SK-N-SH (cell line): Measurements from ENCODE around the gene TBX21. TPM values are rescaled to one million over a fixed set of nuclear protein-coding genes. Genes with fewer than 3 reads are reported as not detected.

Source experiments
- CTCF ChIA-PET: fragments of 300-600, 350-600 bp; formaldehyde crosslinking; extraction: SDS; loops from one replicate; lab custom pipeline; 2021; lab: Yijun Ruan, JAX
- POLR2A ChIA-PET: fragments of 350-600 bp; sonication (Branson Sonifier 250); formaldehyde crosslinking; extraction: SDS; loops from one replicate; lab custom pipeline; 2020; ENCODE audit warnings: antibody characterized with exemption, inconsistent platforms; lab: Yijun Ruan, JAX
- DNase-seq: peaks from one replicate; pipeline ENCODE4 v3.0.0; 2012
- H2AFZ ChIP-seq: fragments of 200-600 bp; sonication (generic); 2 replicates; pipeline ENCODE4 v1.8.1; 2016; ENCODE audit warnings: antibody characterized with exemption, mild to moderate bottlenecking, low read depth
- H3F3A ChIP-seq: fragments of 200-600 bp; sonication (generic); replicated peaks from 2 replicates; pipeline ENCODE3; 2016; ENCODE audit warnings: antibody characterized with exemption, mild to moderate bottlenecking; ENCODE audit not compliant: insufficient read depth
- H3K27ac ChIP-seq, 2 experiments: fragments of 200-500 bp in 1 of 2; fragments of 200-600 bp in 1 of 2; sonication (Bioruptor generic) in 1 of 2; sonication (generic), shearing (Covaris generic) in 1 of 2; 2 replicates each; pipeline versions ENCODE4 v1.5.1 to v1.6.1; 2014 to 2016; ENCODE audit warnings: low read depth in 2 of 2, inconsistent platforms in 1 of 2, low read length in 1 of 2, mild to moderate bottlenecking in 1 of 2, mixed read lengths in 1 of 2
- H3K27me3 ChIP-seq: fragments of 200-600 bp; sonication (generic), shearing (Covaris generic); 2 replicates; pipeline ENCODE4 v1.6.1; 2016; ENCODE audit warnings: mixed run types; ENCODE audit not compliant: insufficient read depth
- H3K36me3 ChIP-seq, 2 experiments: fragments of 200-500 bp in 1 of 2; fragments of 200-600 bp in 1 of 2; sonication (Bioruptor generic) in 1 of 2; sonication (generic) in 1 of 2; replicated peaks in 1 of 2; 2 replicates each; pipeline versions ENCODE3 to v1.5.1; 2014 to 2016; ENCODE audit warnings: low read length in 1 of 2, mild to moderate bottlenecking in 1 of 2; ENCODE audit not compliant: insufficient read depth in 2 of 2, control insufficient read depth in 1 of 2
- H3K4me1 ChIP-seq, 2 experiments: fragments of 200-500 bp in 1 of 2; fragments of 200-600 bp in 1 of 2; sonication (Bioruptor generic) in 1 of 2; sonication (generic), shearing (Covaris generic) in 1 of 2; 2 replicates each; pipeline versions ENCODE4 v1.5.1 to v1.6.1; 2014 to 2016; ENCODE audit warnings: low read depth in 1 of 2, low read length in 1 of 2, mixed run types in 1 of 2; ENCODE audit not compliant: insufficient read depth in 2 of 2, control insufficient read depth in 1 of 2
- H3K4me2 ChIP-seq: fragments of 200-600 bp; sonication (generic), shearing (Covaris generic); 2 replicates; pipeline ENCODE4 v1.6.1; 2017; ENCODE audit warnings: mixed run types
- H3K4me3 ChIP-seq, 2 experiments: fragments of 200-500 bp in 1 of 2; fragments of 200-600 bp in 1 of 2; sonication (Bioruptor generic) in 1 of 2; sonication (generic), shearing (Covaris generic) in 1 of 2; 2 replicates each; pipeline versions ENCODE4 v1.5.1 to v1.8.1; 2014 to 2016; ENCODE audit warnings: low read depth in 2 of 2, inconsistent platforms in 1 of 2, low read length in 1 of 2, mild to moderate bottlenecking in 1 of 2, mixed read lengths in 1 of 2, moderate library complexity in 1 of 2
- H3K79me2 ChIP-seq: fragments of 200-600 bp; sonication (generic); 2 replicates; pipeline ENCODE4 v1.8.1; 2017; ENCODE audit warnings: mild to moderate bottlenecking; ENCODE audit not compliant: insufficient read depth
- H3K9ac ChIP-seq: fragments of 200-600 bp; sonication (generic); 2 replicates; pipeline ENCODE4 v1.6.1; 2017; ENCODE audit warnings: mixed run types
- H3K9me2 ChIP-seq: fragments of 200-600 bp; sonication (generic); 2 replicates; pipeline ENCODE4 v1.6.1; 2017; ENCODE audit warnings: mixed run types
- H3K9me3 ChIP-seq: fragments of 200-600 bp; sonication (generic); 2 replicates; pipeline ENCODE4 v1.6.1; 2017; ENCODE audit warnings: mixed run types, mild to moderate bottlenecking, moderate library complexity
- H4K20me1 ChIP-seq: fragments of 200-600 bp; sonication (generic); 2 replicates; pipeline ENCODE4 v1.6.1; 2017; ENCODE audit warnings: mild to moderate bottlenecking, mixed run types; ENCODE audit not compliant: insufficient read depth
- ELF1 ChIP-seq: IDR thresholded peaks from 2 replicates; pipeline ENCODE4 v1.4.0; 2012
- EZH2phosphoT487 ChIP-seq: fragments of 200-600 bp; sonication (generic); IDR thresholded peaks from 2 replicates; pipeline ENCODE4 v1.6.1; 2017; ENCODE audit warnings: low read depth, mixed run types, mild to moderate bottlenecking, antibody characterized with exemption, moderate library complexity, borderline replicate concordance
- FOSL2 ChIP-seq: IDR thresholded peaks from 2 replicates; pipeline ENCODE4 v1.4.0; 2012; ENCODE audit warnings: low read depth, mild to moderate bottlenecking, moderate library complexity, borderline replicate concordance
- FOXJ3 ChIP-seq: sonication (generic); formaldehyde crosslinking; IDR thresholded peaks from 2 replicates; pipeline ENCODE4 v1.5.1; 2020; ENCODE audit warnings: mild to moderate bottlenecking, missing genetic modification reagents
- FOXM1 ChIP-seq: IDR thresholded peaks from 2 replicates; pipeline ENCODE4 v1.4.0; 2012; ENCODE audit warnings: low read depth, mild to moderate bottlenecking
- GATA2 ChIP-seq: sonication (generic); formaldehyde crosslinking; IDR thresholded peaks from 2 replicates; pipeline ENCODE4 v1.5.0; 2020; ENCODE audit warnings: mild to moderate bottlenecking, missing genetic modification reagents
- MEF2A ChIP-seq: IDR thresholded peaks from 2 replicates; pipeline ENCODE4 v1.4.0; 2012; ENCODE audit warnings: low read depth, borderline replicate concordance
- MXI1 ChIP-seq: IDR thresholded peaks from 2 replicates; pipeline ENCODE4 v1.6.1; 2012; ENCODE audit warnings: mild to moderate bottlenecking, low read depth, low read length, improper control_type of control experiment
- NFIC ChIP-seq: IDR thresholded peaks from 2 replicates; pipeline ENCODE4 v1.4.0; 2012; ENCODE audit warnings: borderline replicate concordance
- NRF1 ChIP-seq: IDR thresholded peaks from 2 replicates; pipeline ENCODE4 v1.6.1; 2012; ENCODE audit warnings: low read depth, mild to moderate bottlenecking, low read length
- POLR2AphosphoS5 ChIP-seq: IDR thresholded peaks from 2 replicates; pipeline ENCODE4 v1.6.1; 2012; ENCODE audit warnings: low read depth, low read length
- RCOR1 ChIP-seq: fragments of 150-350 bp; IDR thresholded peaks from 2 replicates; pipeline ENCODE4 v1.6.1; 2017; ENCODE audit warnings: antibody characterized with exemption, low read length
- RXRA ChIP-seq: IDR thresholded peaks from 2 replicates; pipeline ENCODE4 v1.4.0; 2012; ENCODE audit warnings: low read depth, mild to moderate bottlenecking, borderline replicate concordance
- TCF12 ChIP-seq: IDR thresholded peaks from 2 replicates; pipeline ENCODE4 v1.4.0; 2012
- TEAD4 ChIP-seq: IDR thresholded peaks from 2 replicates; pipeline ENCODE4 v1.4.0; 2012; ENCODE audit warnings: mild to moderate bottlenecking, borderline replicate concordance; ENCODE audit not compliant: insufficient read depth
- YY1 ChIP-seq: IDR thresholded peaks from 2 replicates; pipeline ENCODE4 v1.4.0; 2012; ENCODE audit warnings: low read depth, mild to moderate bottlenecking
- WGBS: methylation state at CpG from one replicate; pipeline ENCODE4 v1.1.6; 2017; ENCODE audit warnings: low lambda C conversion rate; 5-methylcytosine and 5-hydroxymethylcytosine counted together
- polyA plus RNA-seq, 3 experiments: library from polyadenylated mRNA; depleted of rRNA; stranded (reverse); fragments of >200 nt; gene quantifications; 2 replicates each; pipeline ENCODE4 v1.2.3, GENCODE V29; 2012
- TF ChIP-seq, protein P1 (sequence below): IDR thresholded peaks from 2 replicates; pipeline ENCODE4 v1.6.1; 2012; ENCODE audit warnings: mild to moderate bottlenecking, low read depth, low read length, moderate library complexity
- TF ChIP-seq, protein P2 (sequence below): fragments of 150-350 bp; IDR thresholded peaks from 2 replicates; pipeline ENCODE4 v1.6.1; 2016; ENCODE audit warnings: mild to moderate bottlenecking, low read depth, low read length
- TF ChIP-seq, protein P3 (sequence below): IDR thresholded peaks from 2 replicates; pipeline ENCODE4 v1.4.0; 2012; ENCODE audit warnings: low read depth

TBX21 gene
- polyA plus RNA-seq, 1 of the 3 experiments (the other 2 are of a cell fraction), result not detected

DNA sequence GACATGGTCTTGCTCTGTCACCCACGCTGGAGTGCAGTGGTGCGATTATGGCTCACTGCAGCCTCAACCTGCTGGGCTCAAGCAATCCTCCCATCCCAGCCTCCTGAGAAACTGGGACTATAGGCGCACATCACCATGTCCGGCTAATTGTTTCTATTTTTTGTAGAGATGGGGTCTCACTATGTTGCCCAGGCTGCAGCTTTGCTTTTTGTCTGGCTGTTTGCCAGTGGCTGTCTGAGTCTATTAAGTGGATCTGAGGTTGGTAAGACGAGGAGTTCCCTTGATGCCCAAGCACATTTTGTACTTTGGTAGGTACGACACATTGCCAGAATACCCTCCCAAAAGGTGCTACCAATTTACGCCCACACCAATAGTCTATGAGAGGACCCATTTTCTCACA, 5.1 kb downstream of the TBX21 start:
- H3K9me2 ChIP-seq, result no peaks in the 10 kb centered on the region
- no peaks in the 10 kb centered on the region for H3K36me3 ChIP-seq
- H2AFZ ChIP-seq, result no peak overlapping the region
- H3F3A ChIP-seq, result no peaks in the 10 kb centered on the region
- H3K4me2 ChIP-seq, result no peak overlapping the region
- H3K4me3 ChIP-seq, result no peak overlapping the region
- H3K79me2 ChIP-seq, result no peaks in the 10 kb centered on the region
- no peak overlapping the region for H3K9ac ChIP-seq
- POLR2A ChIA-PET, result no interaction called here
- no peaks in the 10 kb centered on the region for H4K20me1 ChIP-seq
- 71% methylated on average over 7 of the region's 7 CpGs for WGBS
- no peaks in the 10 kb centered on the region for H3K9me3 ChIP-seq
- peaks cover 83% of the 10 kb centered on the region for H3K27me3 ChIP-seq
- TF ChIP-seq NFIC, result no peak
- no peak for TF ChIP-seq POLR2AphosphoS5
- no peak for TF ChIP-seq FOSL2
- TF ChIP-seq MEF2A, result no peak
- no peak for TF ChIP-seq GATA2
- TF ChIP-seq FOXM1, result no peak
- TF ChIP-seq TCF12, result no peak
- TF ChIP-seq RCOR1, result no peak
- TF ChIP-seq, protein P1, sequence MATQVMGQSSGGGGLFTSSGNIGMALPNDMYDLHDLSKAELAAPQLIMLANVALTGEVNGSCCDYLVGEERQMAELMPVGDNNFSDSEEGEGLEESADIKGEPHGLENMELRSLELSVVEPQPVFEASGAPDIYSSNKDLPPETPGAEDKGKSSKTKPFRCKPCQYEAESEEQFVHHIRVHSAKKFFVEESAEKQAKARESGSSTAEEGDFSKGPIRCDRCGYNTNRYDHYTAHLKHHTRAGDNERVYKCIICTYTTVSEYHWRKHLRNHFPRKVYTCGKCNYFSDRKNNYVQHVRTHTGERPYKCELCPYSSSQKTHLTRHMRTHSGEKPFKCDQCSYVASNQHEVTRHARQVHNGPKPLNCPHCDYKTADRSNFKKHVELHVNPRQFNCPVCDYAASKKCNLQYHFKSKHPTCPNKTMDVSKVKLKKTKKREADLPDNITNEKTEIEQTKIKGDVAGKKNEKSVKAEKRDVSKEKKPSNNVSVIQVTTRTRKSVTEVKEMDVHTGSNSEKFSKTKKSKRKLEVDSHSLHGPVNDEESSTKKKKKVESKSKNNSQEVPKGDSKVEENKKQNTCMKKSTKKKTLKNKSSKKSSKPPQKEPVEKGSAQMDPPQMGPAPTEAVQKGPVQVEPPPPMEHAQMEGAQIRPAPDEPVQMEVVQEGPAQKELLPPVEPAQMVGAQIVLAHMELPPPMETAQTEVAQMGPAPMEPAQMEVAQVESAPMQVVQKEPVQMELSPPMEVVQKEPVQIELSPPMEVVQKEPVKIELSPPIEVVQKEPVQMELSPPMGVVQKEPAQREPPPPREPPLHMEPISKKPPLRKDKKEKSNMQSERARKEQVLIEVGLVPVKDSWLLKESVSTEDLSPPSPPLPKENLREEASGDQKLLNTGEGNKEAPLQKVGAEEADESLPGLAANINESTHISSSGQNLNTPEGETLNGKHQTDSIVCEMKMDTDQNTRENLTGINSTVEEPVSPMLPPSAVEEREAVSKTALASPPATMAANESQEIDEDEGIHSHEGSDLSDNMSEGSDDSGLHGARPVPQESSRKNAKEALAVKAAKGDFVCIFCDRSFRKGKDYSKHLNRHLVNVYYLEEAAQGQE, result no peak
- TF ChIP-seq, protein P2, sequence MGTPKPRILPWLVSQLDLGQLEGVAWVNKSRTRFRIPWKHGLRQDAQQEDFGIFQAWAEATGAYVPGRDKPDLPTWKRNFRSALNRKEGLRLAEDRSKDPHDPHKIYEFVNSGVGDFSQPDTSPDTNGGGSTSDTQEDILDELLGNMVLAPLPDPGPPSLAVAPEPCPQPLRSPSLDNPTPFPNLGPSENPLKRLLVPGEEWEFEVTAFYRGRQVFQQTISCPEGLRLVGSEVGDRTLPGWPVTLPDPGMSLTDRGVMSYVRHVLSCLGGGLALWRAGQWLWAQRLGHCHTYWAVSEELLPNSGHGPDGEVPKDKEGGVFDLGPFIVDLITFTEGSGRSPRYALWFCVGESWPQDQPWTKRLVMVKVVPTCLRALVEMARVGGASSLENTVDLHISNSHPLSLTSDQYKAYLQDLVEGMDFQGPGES, result no peak
- no peak for TF ChIP-seq YY1
- no peak for TF ChIP-seq MXI1
- no peak for TF ChIP-seq NRF1
- TF ChIP-seq ELF1, result no peak
- no peak for TF ChIP-seq TEAD4
- TF ChIP-seq, protein P3, sequence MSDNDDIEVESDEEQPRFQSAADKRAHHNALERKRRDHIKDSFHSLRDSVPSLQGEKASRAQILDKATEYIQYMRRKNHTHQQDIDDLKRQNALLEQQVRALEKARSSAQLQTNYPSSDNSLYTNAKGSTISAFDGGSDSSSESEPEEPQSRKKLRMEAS, result no peak
- no peak for TF ChIP-seq RXRA
- no peak for TF ChIP-seq EZH2phosphoT487
- TF ChIP-seq FOXJ3 (CRISPR knock-in tag), result no peak
- CTCF ChIA-PET, result interaction anchor here (1.0 to 13.6 kb wide), 4 partner anchors 41 to 84 kb away, joined by 4 to 211 read pairs (median 29); partner anchors contain the start of gene TBKBP1
- H3K4me1 ChIP-seq, result peaks cover 0 to 9% of the 10 kb centered on the region in 2 experiments; a peak in 1 of 4 replicates
- no peak for DNase-seq
- H3K27ac ChIP-seq, result no peak overlapping the region
